Measurements from ENCODE around the gene GABPA.

- TF ChIP-seq CTCF (IDR thresholded peaks at IDR 0.05) (no peak), EP300 (IDR thresholded peaks at IDR 0.05) (no peak), POLR2A (IDR thresholded peaks at IDR 0.05) (no peak)
Measured at GRCh38 chr21:25764065-25764464, 29.3 kb downstream of the GABPA start.
